ENCODE results near the gene C1orf167.

- TF ChIP-seq CTCF (IDR thresholded peaks at IDR 0.05) (no peak), POLR2A (IDR thresholded peaks at IDR 0.05) (no peak)
Observed at GRCh38 chr1:11813021-11813420, 51.0 kb downstream of the C1orf167 start.
